K562 (cell line): Measurements from ENCODE around the gene TK1. TPM values are rescaled to one million over a fixed set of nuclear protein-coding genes. Genes with fewer than 3 reads are reported as not detected.

Source experiments
- CBX8 ChIP-seq: fragments of 200-600 bp; sonication (generic); IDR thresholded peaks from 2 replicates; pipeline ENCODE4 v1.6.1; 2012; ENCODE audit warnings: borderline replicate concordance, mixed run types, low read depth, mild to moderate bottlenecking, moderate library complexity, mixed read lengths, low read length, control low read depth, inconsistent platforms; ENCODE audit not compliant: poor library complexity, severe bottlenecking; ENCODE audit errors: extremely low read depth
- CEBPB ChIP-seq: fragments of 450-650 bp; IDR thresholded peaks from 2 replicates; pipeline ENCODE4 v1.6.1; 2016; ENCODE audit warnings: missing genetic modification characterization, missing compliant biosample characterization
- EHMT2 ChIP-seq: fragments of 450-650 bp; IDR thresholded peaks from 2 replicates; pipeline ENCODE4 v1.6.1; 2018; ENCODE audit warnings: antibody characterized with exemption
- ELF2 ChIP-seq: fragments of 250-450 bp; sonication (Bioruptor Pico); IDR thresholded peaks from 2 replicates; pipeline ENCODE4 v1.5.0; 2021; ENCODE audit warnings: mild to moderate bottlenecking
- ESRRA ChIP-seq: fragments of 450-650 bp; IDR thresholded peaks from 2 replicates; pipeline ENCODE4 v1.6.1; 2014; ENCODE audit warnings: low read depth, mild to moderate bottlenecking, moderate library complexity, borderline replicate concordance
- FIP1L1 ChIP-seq: fragments of 200-400 bp; formaldehyde crosslinking; IDR thresholded peaks from 2 replicates; pipeline ENCODE4 v1.6.1; 2018; ENCODE audit warnings: mild to moderate bottlenecking, low read depth, low read length; ENCODE audit not compliant: poor library complexity, severe bottlenecking
- HDAC1 ChIP-seq, 2 experiments: fragments of 450-650 bp; IDR thresholded peaks; 2 replicates each; pipeline ENCODE4 v1.6.1; 2016 to 2017; ENCODE audit warnings: inconsistent platforms in 1 of 2, mild to moderate bottlenecking in 1 of 2, moderate library complexity in 1 of 2
- KAT8 ChIP-seq: fragments of 450-650 bp; IDR thresholded peaks from 2 replicates; pipeline ENCODE4 v1.6.1; 2016; ENCODE audit warnings: low read depth, mild to moderate bottlenecking
- KHSRP ChIP-seq: fragments of 450-650 bp; IDR thresholded peaks from 2 replicates; pipeline ENCODE4 v1.6.1; 2017
- MECOM ChIP-seq: fragments of 250-450 bp; sonication (Bioruptor Pico); IDR thresholded peaks from 2 replicates; pipeline ENCODE4 v1.8.0; 2022; ENCODE audit warnings: inconsistent platforms
- NR2C1 ChIP-seq, 2 experiments: fragments of 450-650 bp; IDR thresholded peaks; 2 replicates each; pipeline ENCODE4 v1.6.1; 2017; ENCODE audit warnings: mild to moderate bottlenecking in 2 of 2, antibody characterized with exemption in 1 of 2, inconsistent platforms in 1 of 2, missing compliant biosample characterization in 1 of 2, missing genetic modification characterization in 1 of 2
- NR4A1 ChIP-seq, 2 experiments: fragments of 250-450 bp in 1 of 2; fragments of 450-650 bp in 1 of 2; sonication (Bioruptor Pico) in 1 of 2; IDR thresholded peaks; 2 replicates each; pipeline versions ENCODE4 v1.4.0 to v1.6.1; 2016 to 2020; ENCODE audit warnings: mild to moderate bottlenecking in 2 of 2, missing compliant biosample characterization in 1 of 2, missing genetic modification characterization in 1 of 2, moderate library complexity in 1 of 2
- POLR2G ChIP-seq: fragments of 200-400 bp; formaldehyde crosslinking; IDR thresholded peaks from 2 replicates; pipeline ENCODE4 v1.6.1; 2017; ENCODE audit warnings: low read depth, mild to moderate bottlenecking, antibody characterized with exemption, low read length, moderate library complexity
- RBFOX2 ChIP-seq: fragments of 200-400 bp; formaldehyde crosslinking; IDR thresholded peaks from 2 replicates; pipeline ENCODE4 v1.6.1; 2017; ENCODE audit warnings: low read depth, mild to moderate bottlenecking, low read length, moderate library complexity
- TAF1 ChIP-seq: IDR thresholded peaks from 2 replicates; pipeline ENCODE4 v1.6.1; 2011; ENCODE audit warnings: mild to moderate bottlenecking, low read length, moderate library complexity; ENCODE audit not compliant: insufficient read depth, control insufficient read depth, severe bottlenecking; ENCODE audit errors: extremely low read depth
- TBL1XR1 ChIP-seq, 2 experiments: IDR thresholded peaks; 2 replicates each; pipeline ENCODE4 v1.6.1; 2012; ENCODE audit warnings: improper control_type of control experiment in 2 of 2, low read length in 2 of 2, mild to moderate bottlenecking in 1 of 2
- XRCC5 ChIP-seq: fragments of 200-400 bp; formaldehyde crosslinking; IDR thresholded peaks from 2 replicates; pipeline ENCODE4 v1.6.1; 2017; ENCODE audit warnings: low read depth, mild to moderate bottlenecking, low read length
- ZFX ChIP-seq: sonication (generic); formaldehyde crosslinking; IDR thresholded peaks from 2 replicates; pipeline ENCODE4 v1.8.0; 2022; ENCODE audit warnings: mild to moderate bottlenecking, missing genetic modification reagents, moderate library complexity
- ZNF274 ChIP-seq: IDR thresholded peaks from 2 replicates; pipeline ENCODE4 v1.6.1; 2011; ENCODE audit warnings: low read depth, mild to moderate bottlenecking, low read length, moderate library complexity, borderline replicate concordance
- ZNF324 ChIP-seq: fragments of 250-450 bp; sonication (Bioruptor Pico); IDR thresholded peaks from 2 replicates; pipeline ENCODE4 v1.4.0; 2020; ENCODE audit warnings: mild to moderate bottlenecking
- ZNF384 ChIP-seq: IDR thresholded peaks from 2 replicates; pipeline ENCODE4 v1.6.1; 2012; ENCODE audit warnings: low read depth, low read length, improper control_type of control experiment
- ZNF436 ChIP-seq: fragments of 250-450, 450-650 bp; sonication (Bioruptor Pico); formaldehyde crosslinking; IDR thresholded peaks from 2 replicates; pipeline ENCODE4 v1.7.0; 2020; ENCODE audit warnings: mild to moderate bottlenecking
- polyA plus RNA-seq, 8 experiments: library from polyadenylated mRNA; depleted of rRNA in 4 of 8; stranded (reverse) in 5 of 8; unstranded in 3 of 8; fragments of >200 nt; fragmentation: Nextera tagmentation in 2 of 8; fragmentation: Illumina TruSeq in 1 of 8; extraction: Ambion mirVana in 2 of 8; extraction: Trizol in 1 of 8; gene quantifications; 2 replicates each; pipeline versions ENCODE4 v1.2.1 to v1.2.3, GENCODE V29; 2011 to 2014; ENCODE audit warnings: inconsistent platforms in 1 of 8, missing spikeins in 1 of 8
- total RNA-seq, 7 experiments: library from RNA; depleted of rRNA in 6 of 7; stranded (reverse); fragments of >200 nt in 6 of 7; fragmentation: Illumina TruSeq in 2 of 7; extraction: Trizol in 2 of 7; gene quantifications; 2 replicates each; pipeline versions ENCODE4 v1.2.1 to v1.2.3, GENCODE V29; 2011 to 2021; ENCODE audit warnings: low replicate concordance in 1 of 7
- TF ChIP-seq, protein P1 (sequence below): fragments of 450-650 bp; IDR thresholded peaks from 2 replicates; pipeline ENCODE4 v1.6.1; 2017; ENCODE audit warnings: mild to moderate bottlenecking, moderate library complexity

TK1 gene
- total and polyA plus RNA-seq, 9 of the 15 experiments (the other 6 are each of a cell fraction or from before 2014, with no cell fraction given): 8.4 to 280 (median 103) TPM

DNA sequence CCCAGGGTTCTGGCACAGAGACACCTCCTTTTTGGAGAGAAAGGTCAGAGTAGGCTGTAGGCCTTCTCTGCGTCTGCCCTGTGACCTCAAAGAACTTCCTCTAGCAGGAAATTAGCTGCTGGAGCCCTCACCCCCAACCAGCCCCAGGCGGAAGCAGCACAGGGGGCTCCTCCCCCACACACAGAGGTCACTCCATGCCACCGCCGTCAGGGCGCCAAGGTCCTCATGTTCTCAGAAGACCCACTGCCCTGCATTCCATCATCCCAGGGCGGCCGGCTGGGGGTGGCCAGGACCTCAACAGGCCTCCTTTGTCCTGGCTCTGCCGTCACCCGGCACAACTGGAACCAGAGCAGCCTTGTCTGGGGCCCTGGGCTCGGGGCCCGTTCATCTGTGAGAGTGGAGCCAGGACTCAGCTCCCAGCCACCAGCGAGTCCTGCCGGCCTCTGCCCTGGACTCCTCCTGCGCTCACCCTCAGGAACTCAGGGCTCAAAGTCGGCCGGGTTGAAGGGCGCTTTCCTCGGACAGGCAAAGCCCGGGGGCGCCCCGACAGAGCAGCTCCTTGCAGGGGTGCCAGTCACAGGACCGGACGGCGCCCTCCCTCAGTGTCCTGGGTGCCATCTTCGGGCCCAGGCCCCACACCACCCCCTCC, 59.5 kb downstream of the TK1 start (continued):
- TF ChIP-seq, protein P1, sequence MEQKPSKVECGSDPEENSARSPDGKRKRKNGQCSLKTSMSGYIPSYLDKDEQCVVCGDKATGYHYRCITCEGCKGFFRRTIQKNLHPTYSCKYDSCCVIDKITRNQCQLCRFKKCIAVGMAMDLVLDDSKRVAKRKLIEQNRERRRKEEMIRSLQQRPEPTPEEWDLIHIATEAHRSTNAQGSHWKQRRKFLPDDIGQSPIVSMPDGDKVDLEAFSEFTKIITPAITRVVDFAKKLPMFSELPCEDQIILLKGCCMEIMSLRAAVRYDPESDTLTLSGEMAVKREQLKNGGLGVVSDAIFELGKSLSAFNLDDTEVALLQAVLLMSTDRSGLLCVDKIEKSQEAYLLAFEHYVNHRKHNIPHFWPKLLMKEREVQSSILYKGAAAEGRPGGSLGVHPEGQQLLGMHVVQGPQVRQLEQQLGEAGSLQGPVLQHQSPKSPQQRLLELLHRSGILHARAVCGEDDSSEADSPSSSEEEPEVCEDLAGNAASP: no peak
- TF ChIP-seq NR2C1 (IDR thresholded peaks at IDR 0.05): peak; percentile 87
- TF ChIP-seq NR2C1 (tag; IDR thresholded peaks at IDR 0.05): peak; percentile 91
- no peak for TF ChIP-seq HDAC1 (IDR thresholded peaks at IDR 0.05)
- peak; percentile 80 for TF ChIP-seq RBFOX2
- peak; percentile 20 for TF ChIP-seq FIP1L1
- TF ChIP-seq TBL1XR1 (IDR thresholded peaks at IDR 0.05; ENCODE audit: low read length in 2 of 2): peak in 1 of 2 experiments; percentile 59; a peak in 2 of 4 replicates
- TF ChIP-seq ZNF274: no peak
- TF ChIP-seq ESRRA: peak; percentile 86
- no peak for TF ChIP-seq ELF2 (CRISPR knock-in tag)
- no peak for TF ChIP-seq NR4A1 (CRISPR knock-in tag; IDR thresholded peaks at IDR 0.05)
- TF ChIP-seq NR4A1 (tag; IDR thresholded peaks at IDR 0.05): peak; percentile 73; the same call in 1 of the 2 replicates
- TF ChIP-seq KHSRP: no peak
- TF ChIP-seq XRCC5: no peak
- TF ChIP-seq ZNF436 (CRISPR knock-in tag): no peak
- no peak for TF ChIP-seq CBX8
- TF ChIP-seq TAF1: peak; percentile 56
- no peak for TF ChIP-seq KAT8
- TF ChIP-seq MECOM: no peak
- TF ChIP-seq ZNF384: no peak
- TF ChIP-seq CEBPB: no peak
- no peak for TF ChIP-seq EHMT2
- no peak for TF ChIP-seq ZNF324 (CRISPR knock-in tag)
- TF ChIP-seq POLR2G: peak; percentile 69
- TF ChIP-seq ZFX (CRISPR knock-in tag): peak; percentile 46; the same call in 1 of the 2 replicates
